Right lobe of liver (tissue), 4 donors: ENCODE data around the gene EDC3.

Source experiments
- POLR2A ChIP-seq: fragments of 450-650 bp; IDR thresholded peaks from one replicate; pipeline ENCODE4 v1.6.1; 2017; ENCODE audit warnings: antibody characterized with exemption, mild to moderate bottlenecking
- TF ChIP-seq, protein P1 (sequence below), 4 donors: fragments of 200-600 bp in 3 of 4; fragments of 450-650 bp in 1 of 4; IDR thresholded peaks; one replicate each; pipeline versions ENCODE4 v1.5.1 to v1.8.0; 2016 to 2022; ENCODE audit warnings: antibody characterized with exemption in 4 of 4, mild to moderate bottlenecking in 2 of 4
- donor health status: DM: no; HTN: no; CAD: no.
- donor health status: DM: no; HTN: no; CAD: no.
- donor health status: DM: no; HTN: yes; CAD: no.

DNA sequence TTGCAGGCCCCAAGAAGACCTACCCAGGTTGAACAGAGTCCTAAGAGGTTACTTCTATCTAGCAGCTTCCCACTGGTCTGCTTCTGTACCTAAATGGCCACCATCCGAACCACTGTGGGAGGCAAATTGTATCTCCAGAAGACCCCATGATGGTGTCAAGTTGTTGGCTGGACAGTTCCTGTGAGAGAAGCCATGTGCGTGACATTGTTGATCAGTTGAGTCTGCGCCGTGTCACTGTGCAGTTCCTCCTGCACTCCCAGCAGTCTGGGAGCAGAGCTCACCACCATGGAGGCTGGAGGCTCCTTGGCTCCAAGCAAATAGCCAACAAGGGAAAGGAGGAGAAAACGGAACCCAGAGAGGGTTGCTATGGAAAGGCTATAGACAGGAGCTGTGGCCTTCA, 37.0 kb upstream of the EDC3 start:
- no peak for TF ChIP-seq POLR2A
- TF ChIP-seq, protein P1, sequence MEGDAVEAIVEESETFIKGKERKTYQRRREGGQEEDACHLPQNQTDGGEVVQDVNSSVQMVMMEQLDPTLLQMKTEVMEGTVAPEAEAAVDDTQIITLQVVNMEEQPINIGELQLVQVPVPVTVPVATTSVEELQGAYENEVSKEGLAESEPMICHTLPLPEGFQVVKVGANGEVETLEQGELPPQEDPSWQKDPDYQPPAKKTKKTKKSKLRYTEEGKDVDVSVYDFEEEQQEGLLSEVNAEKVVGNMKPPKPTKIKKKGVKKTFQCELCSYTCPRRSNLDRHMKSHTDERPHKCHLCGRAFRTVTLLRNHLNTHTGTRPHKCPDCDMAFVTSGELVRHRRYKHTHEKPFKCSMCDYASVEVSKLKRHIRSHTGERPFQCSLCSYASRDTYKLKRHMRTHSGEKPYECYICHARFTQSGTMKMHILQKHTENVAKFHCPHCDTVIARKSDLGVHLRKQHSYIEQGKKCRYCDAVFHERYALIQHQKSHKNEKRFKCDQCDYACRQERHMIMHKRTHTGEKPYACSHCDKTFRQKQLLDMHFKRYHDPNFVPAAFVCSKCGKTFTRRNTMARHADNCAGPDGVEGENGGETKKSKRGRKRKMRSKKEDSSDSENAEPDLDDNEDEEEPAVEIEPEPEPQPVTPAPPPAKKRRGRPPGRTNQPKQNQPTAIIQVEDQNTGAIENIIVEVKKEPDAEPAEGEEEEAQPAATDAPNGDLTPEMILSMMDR (IDR thresholded peaks at IDR 0.05) = no peak
